ENCODE results near the gene WWC2.

The WWC2 gene

DNA sequence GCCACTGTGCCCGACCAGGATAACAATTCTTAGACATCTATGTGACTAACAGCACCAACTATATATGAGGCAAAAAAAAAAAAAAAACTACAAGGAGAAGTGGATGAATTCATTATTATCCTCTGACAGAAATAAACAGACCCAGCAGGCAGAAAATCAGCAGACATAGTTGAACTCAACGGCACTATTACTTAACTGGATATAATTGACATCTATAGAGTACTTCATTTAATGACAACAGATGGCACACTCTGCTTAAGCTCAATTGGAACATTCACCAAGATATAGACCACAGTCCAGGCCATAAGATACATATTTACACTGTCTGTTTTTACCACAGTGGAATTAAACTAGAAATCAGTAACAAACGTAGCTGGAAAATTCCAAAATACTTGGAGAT lies 207.8 kb downstream of the WWC2 start:
- Histone ChIP-seq H3K36me3 (ENCODE audit: control insufficient read depth, low read length) (no peaks in the 10 kb centered on the region), H3K79me2 (ENCODE audit: control insufficient read depth, low read length) (no peaks in the 10 kb centered on the region), H3K4me2 (ENCODE audit: low read length) (no peak overlapping the region), H3K9me3 (ENCODE audit: control insufficient read depth, insufficient read depth, low read length) (no peaks in the 10 kb centered on the region), H3K4me1 (ENCODE audit: control insufficient read depth, low read length) (no peaks in the 10 kb centered on the region), H3K27me3 (ENCODE audit: control insufficient read depth, low read length) (0 out of 2 replicates have a peak, but pooled peaks cover 3% of the 10 kb centered on the region), H3K4me3 (ENCODE audit: low read length) (no peak overlapping the region), H3K9me2 (replicated peaks; ENCODE audit: control insufficient read depth, low read length) (no peaks in the 10 kb centered on the region), H3F3A (ENCODE audit: control insufficient read depth, insufficient read depth) (no peaks in the 10 kb centered on the region), H4K20me1 (ENCODE audit: control insufficient read depth, insufficient read depth, low read depth, low read length) (no peaks in the 10 kb centered on the region), H3K27ac (ENCODE audit: low read depth, low read length) (no peak overlapping the region)
- TF ChIP-seq EZH2phosphoT487 (IDR thresholded peaks at IDR 0.05; ENCODE audit: borderline replicate concordance, low read length): no peak
- TF ChIP-seq, protein P1, sequence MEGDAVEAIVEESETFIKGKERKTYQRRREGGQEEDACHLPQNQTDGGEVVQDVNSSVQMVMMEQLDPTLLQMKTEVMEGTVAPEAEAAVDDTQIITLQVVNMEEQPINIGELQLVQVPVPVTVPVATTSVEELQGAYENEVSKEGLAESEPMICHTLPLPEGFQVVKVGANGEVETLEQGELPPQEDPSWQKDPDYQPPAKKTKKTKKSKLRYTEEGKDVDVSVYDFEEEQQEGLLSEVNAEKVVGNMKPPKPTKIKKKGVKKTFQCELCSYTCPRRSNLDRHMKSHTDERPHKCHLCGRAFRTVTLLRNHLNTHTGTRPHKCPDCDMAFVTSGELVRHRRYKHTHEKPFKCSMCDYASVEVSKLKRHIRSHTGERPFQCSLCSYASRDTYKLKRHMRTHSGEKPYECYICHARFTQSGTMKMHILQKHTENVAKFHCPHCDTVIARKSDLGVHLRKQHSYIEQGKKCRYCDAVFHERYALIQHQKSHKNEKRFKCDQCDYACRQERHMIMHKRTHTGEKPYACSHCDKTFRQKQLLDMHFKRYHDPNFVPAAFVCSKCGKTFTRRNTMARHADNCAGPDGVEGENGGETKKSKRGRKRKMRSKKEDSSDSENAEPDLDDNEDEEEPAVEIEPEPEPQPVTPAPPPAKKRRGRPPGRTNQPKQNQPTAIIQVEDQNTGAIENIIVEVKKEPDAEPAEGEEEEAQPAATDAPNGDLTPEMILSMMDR (IDR thresholded peaks at IDR 0.05; ENCODE audit: low read depth, low read length, poor library complexity, severe bottlenecking): no peak

DNA sequence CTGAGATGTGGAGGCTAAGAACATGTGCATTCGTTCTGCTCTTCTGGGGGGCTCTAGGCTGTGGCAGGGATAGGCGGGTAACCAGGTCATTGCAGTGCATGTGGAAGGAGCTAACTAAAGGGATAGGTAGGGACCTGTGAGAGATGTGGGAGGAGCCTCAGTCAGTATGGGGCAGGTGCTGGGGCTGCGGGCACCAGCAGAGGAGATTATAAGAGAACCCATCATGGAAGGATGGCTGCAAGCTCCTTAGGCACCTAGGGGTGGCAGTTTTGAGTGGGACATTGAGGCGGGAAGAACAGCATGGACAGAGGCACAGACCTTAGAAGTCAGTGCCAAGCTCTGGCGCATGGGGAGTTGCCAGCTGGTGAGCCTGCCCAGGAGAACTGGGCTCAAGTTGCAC lies 213.8 kb downstream of the WWC2 start:
- Histone ChIP-seq H3K27ac (ENCODE audit: low read depth, low read length) (no peak overlapping the region), H3K27me3 (ENCODE audit: control insufficient read depth, low read length) (0 out of 2 replicates have a peak, but pooled peaks cover 3% of the 10 kb centered on the region), H3K4me1 (ENCODE audit: control insufficient read depth, low read length) (no peaks in the 10 kb centered on the region), H3K36me3 (ENCODE audit: control insufficient read depth, low read length) (no peaks in the 10 kb centered on the region), H3K9me2 (replicated peaks; ENCODE audit: control insufficient read depth, low read length) (no peaks in the 10 kb centered on the region), H4K20me1 (ENCODE audit: control insufficient read depth, insufficient read depth, low read depth, low read length) (no peaks in the 10 kb centered on the region), H3F3A (ENCODE audit: control insufficient read depth, insufficient read depth) (no peaks in the 10 kb centered on the region), H3K79me2 (ENCODE audit: control insufficient read depth, low read length) (no peaks in the 10 kb centered on the region), H3K4me2 (ENCODE audit: low read length) (no peak overlapping the region), H3K9me3 (ENCODE audit: control insufficient read depth, insufficient read depth, low read length) (no peaks in the 10 kb centered on the region), H3K4me3 (ENCODE audit: low read length) (no peak overlapping the region)
- TF ChIP-seq EZH2phosphoT487 (IDR thresholded peaks at IDR 0.05; ENCODE audit: borderline replicate concordance, low read length): no peak
- TF ChIP-seq, protein P1 (IDR thresholded peaks at IDR 0.05; ENCODE audit: low read depth, low read length, poor library complexity, severe bottlenecking): no peak

DNA sequence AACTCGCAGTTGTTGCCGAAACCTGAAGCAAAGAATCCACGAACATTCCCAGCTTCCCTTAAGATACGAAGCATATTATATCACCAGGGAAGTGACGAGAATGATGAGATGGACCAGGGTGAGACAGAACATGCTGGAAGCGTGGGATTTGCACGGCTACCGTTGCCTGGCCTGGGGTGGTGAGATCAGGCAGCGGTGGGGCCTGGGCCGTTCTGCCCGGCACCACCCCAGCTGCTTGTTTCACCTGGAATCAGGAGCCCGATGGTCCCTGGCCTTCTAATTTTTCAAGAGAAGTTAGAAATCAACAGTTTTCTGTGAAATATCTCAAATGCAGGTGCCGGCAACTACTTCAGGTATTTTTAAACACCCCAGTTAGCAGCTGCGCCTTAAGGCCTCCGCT lies 215.3 kb downstream of the WWC2 start:
- Histone ChIP-seq H3K4me2 (ENCODE audit: low read length) (no peak overlapping the region), H3K4me3 (ENCODE audit: low read length) (no peak overlapping the region), H3K9me2 (replicated peaks; ENCODE audit: control insufficient read depth, low read length) (no peaks in the 10 kb centered on the region), H3K36me3 (ENCODE audit: control insufficient read depth, low read length) (no peaks in the 10 kb centered on the region), H3F3A (ENCODE audit: control insufficient read depth, insufficient read depth) (no peaks in the 10 kb centered on the region), H3K4me1 (ENCODE audit: control insufficient read depth, low read length) (no peaks in the 10 kb centered on the region), H3K27ac (ENCODE audit: low read depth, low read length) (no peak overlapping the region), H3K27me3 (ENCODE audit: control insufficient read depth, low read length) (0 out of 2 replicates have a peak, but pooled peaks cover 3% of the 10 kb centered on the region), H3K9me3 (ENCODE audit: control insufficient read depth, insufficient read depth, low read length) (no peaks in the 10 kb centered on the region), H4K20me1 (ENCODE audit: control insufficient read depth, insufficient read depth, low read depth, low read length) (no peaks in the 10 kb centered on the region), H3K79me2 (ENCODE audit: control insufficient read depth, low read length) (no peaks in the 10 kb centered on the region)
- TF ChIP-seq EZH2phosphoT487 (IDR thresholded peaks at IDR 0.05; ENCODE audit: borderline replicate concordance, low read length): no peak
- TF ChIP-seq, protein P1 (IDR thresholded peaks at IDR 0.05; ENCODE audit: low read depth, low read length, poor library complexity, severe bottlenecking): no peak

All from DOHH2 (cell line).